Cardiac fibroblast (primary cell): ENCODE results near the gene TGFB3.

ENCODE experiments used
- DNase-seq, 2 donors: peaks; one replicate each; pipeline versions ENCODE4 v3.0.0 to v3.0.0-alpha.2; 2010; ENCODE audit warnings: low read depth in 2 of 2
- H3K4me3 ChIP-seq, 2 donors: replicated peaks in 1 of 2; 1 replicate in 1 of 2; 2 replicates in 1 of 2; pipeline ENCODE4 v1.5.1; 2011; ENCODE audit warnings: low read depth in 2 of 2, low read length in 2 of 2, mild to moderate bottlenecking in 2 of 2, moderate library complexity in 1 of 2
- TF ChIP-seq, protein P1 (sequence below): IDR thresholded peaks from one replicate; pipeline ENCODE4 v1.5.1; 2011; ENCODE audit warnings: low read depth, mild to moderate bottlenecking, low read length, inconsistent platforms

TGFB3 gene

DNA sequence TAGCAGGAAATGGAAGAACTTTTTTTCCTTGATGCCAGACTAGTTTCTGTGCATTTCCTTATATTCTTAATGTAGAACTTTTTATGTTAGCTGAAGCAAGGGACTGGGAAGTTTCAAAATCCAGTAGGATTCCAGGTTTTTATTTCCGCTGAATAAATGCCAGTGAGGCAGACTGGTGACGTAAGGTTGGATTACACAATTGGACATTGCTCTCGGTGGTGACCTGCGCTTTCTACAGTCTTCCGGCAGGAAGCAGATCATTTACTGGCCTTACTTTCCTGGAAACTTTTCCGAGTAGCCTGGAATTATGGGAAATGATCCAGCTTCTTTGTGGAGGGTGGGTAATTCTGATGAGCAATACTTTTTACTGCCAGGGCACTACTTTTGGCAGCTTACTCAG is 7.3 kb upstream of the TGFB3 start:
- TF ChIP-seq, protein P1, sequence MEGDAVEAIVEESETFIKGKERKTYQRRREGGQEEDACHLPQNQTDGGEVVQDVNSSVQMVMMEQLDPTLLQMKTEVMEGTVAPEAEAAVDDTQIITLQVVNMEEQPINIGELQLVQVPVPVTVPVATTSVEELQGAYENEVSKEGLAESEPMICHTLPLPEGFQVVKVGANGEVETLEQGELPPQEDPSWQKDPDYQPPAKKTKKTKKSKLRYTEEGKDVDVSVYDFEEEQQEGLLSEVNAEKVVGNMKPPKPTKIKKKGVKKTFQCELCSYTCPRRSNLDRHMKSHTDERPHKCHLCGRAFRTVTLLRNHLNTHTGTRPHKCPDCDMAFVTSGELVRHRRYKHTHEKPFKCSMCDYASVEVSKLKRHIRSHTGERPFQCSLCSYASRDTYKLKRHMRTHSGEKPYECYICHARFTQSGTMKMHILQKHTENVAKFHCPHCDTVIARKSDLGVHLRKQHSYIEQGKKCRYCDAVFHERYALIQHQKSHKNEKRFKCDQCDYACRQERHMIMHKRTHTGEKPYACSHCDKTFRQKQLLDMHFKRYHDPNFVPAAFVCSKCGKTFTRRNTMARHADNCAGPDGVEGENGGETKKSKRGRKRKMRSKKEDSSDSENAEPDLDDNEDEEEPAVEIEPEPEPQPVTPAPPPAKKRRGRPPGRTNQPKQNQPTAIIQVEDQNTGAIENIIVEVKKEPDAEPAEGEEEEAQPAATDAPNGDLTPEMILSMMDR: no peak
- peak; percentile 86 to 97 for DNase-seq
- H3K4me3 ChIP-seq: no peak overlapping the region

DNA sequence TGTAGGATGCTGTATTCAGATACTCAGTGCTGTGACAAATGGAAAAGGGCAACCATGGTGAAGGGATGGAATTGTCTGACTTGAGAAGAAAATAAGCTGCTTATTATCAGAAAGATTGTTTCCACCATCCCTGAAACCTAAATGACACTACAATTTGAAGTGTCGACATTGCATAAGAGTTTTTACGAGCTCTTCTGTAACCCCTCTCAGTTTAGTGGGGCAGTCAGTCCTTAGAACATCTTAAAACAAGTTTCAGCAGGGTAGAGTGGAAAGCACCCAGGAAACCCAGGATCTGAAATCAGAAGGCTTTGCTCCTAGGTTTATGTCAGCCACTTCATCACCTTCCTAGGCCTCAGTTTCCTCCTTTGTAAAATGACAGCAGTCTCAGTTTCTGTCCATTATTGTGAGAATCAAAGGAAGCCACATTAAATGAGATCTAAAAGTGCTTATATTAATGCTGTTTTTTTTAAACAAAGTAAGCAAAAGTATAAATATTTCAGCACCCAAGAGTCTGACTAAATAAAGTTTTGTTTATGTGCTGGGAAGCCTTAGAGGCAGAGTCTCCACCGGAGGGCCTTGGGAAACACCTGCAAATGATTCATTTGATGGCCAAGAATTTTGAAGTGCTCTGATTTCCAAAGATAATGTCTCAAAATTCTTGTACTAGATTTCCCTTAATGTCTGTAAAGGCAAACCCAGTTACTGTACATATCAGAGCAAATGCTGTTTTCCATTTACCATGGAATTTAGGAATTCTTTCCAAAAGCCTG is 5.6 kb upstream of the TGFB3 start:
- H3K4me3 ChIP-seq: no peak overlapping the region
- DNase-seq: no peak
- TF ChIP-seq, protein P1: no peak

DNA sequence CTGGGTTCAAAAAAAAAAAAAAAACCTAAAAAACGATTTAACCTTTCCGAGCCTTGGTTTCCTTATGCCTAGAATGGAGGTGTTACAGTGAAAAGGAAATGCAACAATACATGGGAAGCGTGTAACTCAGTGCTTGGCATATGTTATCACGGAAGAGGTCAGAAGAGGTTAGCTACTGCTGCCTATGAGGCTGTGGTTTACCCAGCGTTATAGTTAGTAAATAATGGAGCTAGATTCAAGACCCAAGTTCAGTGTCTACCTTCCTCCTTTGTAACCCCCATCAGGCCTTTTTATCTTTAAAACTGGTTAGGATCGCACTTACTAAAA is 4.6 kb upstream of the TGFB3 start:
- H3K4me3 ChIP-seq: peak overlapping the region; percentile 82
- TF ChIP-seq, protein P1: no peak
- DNase-seq: no peak

DNA sequence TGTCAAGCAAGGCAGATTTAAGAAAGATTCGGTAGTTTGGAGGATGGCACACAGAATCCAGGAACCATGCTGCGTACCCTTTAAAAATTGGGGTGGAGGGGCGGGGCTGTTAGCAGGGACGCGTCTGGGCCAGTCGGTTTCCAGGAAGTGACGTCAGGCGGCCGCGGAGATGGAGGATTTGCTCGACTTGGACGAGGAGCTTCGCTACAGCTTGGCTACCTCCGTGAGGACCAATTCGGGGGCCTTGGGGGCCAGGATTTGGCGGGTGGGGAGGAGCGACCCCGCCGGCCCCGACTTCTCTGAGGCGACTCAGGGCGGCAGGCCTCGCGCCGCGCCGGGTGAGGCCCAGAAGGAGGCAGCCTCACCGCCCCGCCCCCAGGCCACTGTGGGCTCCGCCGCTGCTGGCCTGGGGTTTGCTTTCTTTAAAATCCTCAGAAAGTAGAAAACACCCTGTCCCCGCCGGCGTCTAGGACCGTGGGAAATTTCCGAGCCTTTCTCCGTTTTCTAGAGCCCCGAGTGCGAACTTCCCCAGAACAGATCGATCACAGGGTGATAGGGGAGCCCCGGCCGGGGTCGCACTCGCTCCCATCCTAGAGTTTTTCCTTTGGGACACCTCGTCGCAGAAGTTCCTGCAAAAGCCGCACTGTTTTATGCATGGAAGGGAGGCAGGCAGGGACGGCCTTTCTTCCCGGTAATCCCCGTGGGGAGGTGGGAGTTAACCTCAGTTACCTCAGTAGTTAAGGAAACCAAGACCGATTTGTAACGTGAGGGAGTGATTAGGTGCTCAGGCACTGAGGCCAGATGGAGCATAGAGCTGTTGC is 4.0 kb upstream of the TGFB3 start, which contains the start of gene IFT43:
Gene IFT43 (plus strand): TSS at position 146 of the 821 bp plus-strand sequence. CDS start 24 bp downstream, at position 170.
- H3K4me3 ChIP-seq: peak within 1 kb of the TSS; percentile 82
- DNase-seq: peak; percentile 78 to 81
- TF ChIP-seq, protein P1: no peak

DNA sequence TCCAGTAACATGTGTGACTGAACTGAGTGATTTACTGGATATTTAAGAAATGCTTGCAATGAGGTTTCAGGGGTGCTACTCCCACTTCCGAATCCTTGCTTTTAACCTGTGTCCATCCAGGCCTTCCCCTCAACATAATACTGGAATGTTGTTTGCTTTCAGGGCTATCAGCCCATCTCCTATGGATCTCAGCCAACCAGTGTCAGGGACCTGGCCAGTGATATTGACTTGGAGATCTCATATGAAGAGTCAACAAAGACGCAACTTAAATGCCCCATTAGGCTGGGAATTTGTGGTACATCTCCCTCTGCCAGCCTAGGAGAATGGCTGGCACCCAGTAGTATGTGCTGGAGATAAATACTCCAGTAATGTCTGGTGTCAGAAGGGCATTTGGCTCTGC is 2.9 kb upstream of the TGFB3 start:
- DNase-seq: no peak
- no peak overlapping the region for H3K4me3 ChIP-seq
- TF ChIP-seq, protein P1: no peak

DNA sequence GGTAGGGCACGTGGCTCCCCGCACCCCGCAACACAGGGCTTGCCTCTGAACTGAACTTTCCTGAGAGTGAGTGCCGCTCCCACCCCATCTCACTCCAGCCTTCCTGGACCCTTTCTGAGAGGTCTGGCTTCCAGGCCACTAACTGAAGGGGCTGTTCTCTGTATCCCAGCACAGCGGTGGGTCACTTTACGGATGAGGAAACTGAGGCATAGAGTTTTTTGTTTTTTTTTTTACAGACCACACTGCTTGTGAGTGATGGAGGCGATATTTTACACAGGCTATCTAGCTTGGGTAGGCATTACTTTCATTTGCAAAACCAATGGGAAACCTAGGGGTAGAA is 1.2 kb upstream of the TGFB3 start:
- DNase-seq: no peak
- H3K4me3 ChIP-seq: peak overlapping the region; percentile 54 to 64
- TF ChIP-seq, protein P1: no peak
